ENCODE data around the gene TMEM74B. TPM values are rescaled to one million over a fixed set of nuclear protein-coding genes. Genes with fewer than 3 reads are reported as not detected.
A peak's percentile ranks its signal among the peaks of the same experiment; 100 is the strongest.

The TMEM74B gene
- polyA plus RNA-seq, 4 donors: 1.5 to 5.5 (median 3.7) TPM

DNA sequence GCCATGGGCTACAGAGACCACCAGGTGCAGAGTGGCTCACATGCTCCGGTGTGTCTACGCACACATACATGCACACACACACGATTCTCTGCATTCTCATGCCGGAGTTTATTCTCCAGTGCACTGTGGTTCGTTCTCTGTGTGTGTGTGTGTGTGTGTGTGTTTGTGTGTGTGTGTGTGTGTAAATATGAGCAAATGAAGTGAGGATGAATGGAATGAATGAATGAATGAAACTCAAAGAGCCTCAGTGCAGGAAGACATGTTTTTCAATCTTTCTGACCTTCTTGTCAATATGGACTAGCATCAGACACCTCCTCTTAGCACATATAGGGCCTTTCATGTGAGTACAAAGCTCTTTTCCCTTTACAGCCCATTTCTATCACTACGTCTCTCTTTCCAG is 1.6 kb downstream of the TMEM74B start:
- no peak for DNase-seq (ENCODE audit: low read depth in 4 of 4, low spot score in 2 of 4)

DNA sequence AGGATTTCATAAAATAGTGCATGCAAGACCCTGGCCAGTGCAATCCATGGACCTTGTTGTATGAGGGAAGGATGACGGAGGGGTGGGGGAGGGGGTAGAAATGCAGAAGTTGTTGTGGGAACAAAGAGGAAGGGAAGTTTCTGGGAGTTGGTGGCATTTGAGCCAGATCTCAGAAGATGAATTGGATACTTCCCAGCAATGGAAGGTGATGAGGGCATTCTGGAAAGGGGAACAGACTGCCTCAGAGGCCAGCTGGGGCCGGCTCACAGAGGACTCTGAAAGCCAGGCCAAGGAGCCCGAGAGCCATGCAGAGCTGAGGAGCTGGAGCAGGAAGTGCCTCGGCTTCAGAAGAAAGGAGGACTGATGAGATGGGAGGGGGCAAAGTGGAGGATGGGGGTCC is 2.7 kb downstream of the TMEM74B start:
- DNase-seq (ENCODE audit: low read depth in 4 of 4, low spot score in 2 of 4): no peak

DNA sequence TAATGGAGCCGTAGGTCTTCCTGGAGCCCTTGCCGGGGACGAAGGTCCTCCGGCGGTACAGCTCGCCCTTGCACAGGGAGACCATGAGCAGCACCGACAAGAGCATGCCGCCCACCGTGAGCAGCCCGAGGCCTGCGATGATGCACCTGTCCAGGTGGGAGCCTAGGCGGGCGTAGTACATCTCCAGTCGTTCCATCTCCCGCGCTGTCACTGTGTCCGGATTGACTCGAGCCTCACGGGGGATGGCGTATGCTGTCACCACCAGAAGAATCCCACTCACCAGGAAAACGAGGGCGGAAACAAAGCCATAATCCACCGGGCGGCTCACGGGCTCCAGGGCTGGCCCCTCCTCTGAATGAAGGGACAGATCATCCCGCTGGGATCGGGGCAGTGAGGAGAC is 3.8 kb downstream of the TMEM74B start:
- no peak for DNase-seq (ENCODE audit: low read depth in 4 of 4, low spot score in 2 of 4)

DNA sequence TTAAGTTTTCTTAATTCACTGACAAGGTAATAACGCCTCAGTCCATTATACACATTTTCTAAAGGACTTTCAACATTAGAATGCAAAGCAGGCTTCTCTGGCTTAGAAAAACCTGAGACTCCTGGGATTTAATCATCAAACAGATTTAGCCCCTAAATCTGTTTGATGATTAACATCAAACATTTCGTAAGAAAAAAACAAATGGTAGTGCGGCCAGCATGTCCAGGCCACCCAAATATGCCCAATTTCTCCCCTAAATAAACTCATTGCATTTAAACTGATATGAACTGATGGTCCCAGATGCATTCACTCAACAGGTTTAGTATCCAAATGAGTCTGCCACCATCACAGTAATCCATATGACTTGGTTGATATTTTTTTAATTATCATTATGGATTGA is 6.2 kb downstream of the TMEM74B start:
- no peak for DNase-seq (ENCODE audit: low read depth in 4 of 4, low spot score in 2 of 4)

DNA sequence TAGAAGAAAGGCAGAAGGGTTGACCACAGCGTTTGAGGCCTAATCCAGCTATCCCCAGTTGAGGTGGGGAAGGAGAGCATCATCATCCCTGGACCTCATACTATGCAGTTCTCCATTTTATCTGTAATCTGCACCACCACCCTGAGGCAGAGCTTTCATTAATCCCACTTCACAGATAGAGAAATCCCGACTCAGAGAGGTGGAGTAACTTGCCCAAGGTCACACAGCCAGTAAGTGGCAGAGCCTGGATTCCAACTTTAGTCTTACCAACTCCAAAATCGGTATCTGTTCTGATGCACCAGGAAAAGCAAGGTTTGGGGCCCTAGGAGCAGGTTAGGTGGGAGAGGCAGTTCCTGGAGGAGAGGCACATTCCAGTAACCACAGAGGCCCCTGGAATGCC is 6.7 kb downstream of the TMEM74B start:
- no peak for DNase-seq (ENCODE audit: low read depth in 4 of 4, low spot score in 2 of 4)

DNA sequence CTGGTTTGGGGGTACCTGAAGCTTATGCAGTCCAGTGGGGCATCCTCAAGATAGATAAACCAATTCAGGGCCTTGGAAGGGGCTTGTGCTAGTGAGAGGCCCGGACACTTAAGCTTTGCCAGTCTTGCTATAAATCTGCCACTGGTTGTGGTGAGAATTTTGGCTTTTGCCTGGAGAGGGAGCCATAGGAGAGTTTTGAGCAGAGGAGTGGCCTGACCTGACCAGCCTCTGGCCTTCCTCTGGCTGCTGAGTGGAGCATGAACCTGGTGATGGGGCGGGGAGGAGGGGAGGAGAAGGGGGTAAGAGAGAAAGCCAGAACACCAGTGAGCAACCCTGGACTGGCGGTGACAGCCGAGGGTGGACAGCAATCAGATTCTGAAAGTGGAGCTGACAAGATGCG is 7.1 kb downstream of the TMEM74B start:
- no peak for DNase-seq (ENCODE audit: low read depth in 4 of 4, low spot score in 2 of 4)

DNA sequence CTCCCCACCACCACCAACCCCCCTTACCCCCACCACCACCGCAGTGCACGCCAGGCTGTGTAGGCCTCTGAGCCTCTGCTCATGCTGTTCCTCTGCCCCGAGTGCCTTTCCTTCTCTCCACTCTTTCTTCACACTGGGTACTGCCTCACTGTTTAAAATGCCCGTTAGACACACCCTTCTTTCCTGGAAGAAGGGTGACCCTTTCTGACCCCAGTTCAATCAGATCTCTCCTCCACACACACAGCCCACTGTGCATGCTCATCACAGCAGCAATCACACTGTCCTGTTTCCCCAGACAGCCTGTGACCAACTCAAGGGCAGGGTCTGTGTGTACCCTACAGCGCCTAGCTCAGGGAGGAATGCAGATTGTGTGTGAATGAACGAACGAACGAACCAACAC is 10.0 kb downstream of the TMEM74B start:
- no peak for DNase-seq (ENCODE audit: low read depth in 4 of 4, low spot score in 2 of 4)

DNA sequence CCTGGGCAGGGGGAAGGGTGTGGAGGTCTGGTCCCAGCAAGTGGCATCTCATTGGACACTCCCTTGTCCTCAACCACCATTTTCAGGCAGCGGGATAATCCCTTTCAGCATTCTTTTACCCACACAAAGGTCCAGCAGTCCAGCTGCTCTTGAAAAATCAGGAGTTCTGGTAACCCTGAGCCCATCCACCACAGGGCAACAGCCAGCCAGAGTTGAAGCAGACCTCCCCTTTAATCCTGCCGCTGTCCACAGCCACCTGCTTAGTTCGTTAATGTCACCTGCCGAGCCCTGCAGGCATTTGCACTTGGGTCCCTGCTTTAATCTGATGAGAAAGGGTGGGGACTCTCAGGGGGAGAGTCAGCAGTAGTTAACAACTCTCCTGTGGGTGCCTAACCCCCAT is 11.1 kb downstream of the TMEM74B start:
- no peak for DNase-seq (ENCODE audit: low read depth in 4 of 4, low spot score in 2 of 4)

DNA sequence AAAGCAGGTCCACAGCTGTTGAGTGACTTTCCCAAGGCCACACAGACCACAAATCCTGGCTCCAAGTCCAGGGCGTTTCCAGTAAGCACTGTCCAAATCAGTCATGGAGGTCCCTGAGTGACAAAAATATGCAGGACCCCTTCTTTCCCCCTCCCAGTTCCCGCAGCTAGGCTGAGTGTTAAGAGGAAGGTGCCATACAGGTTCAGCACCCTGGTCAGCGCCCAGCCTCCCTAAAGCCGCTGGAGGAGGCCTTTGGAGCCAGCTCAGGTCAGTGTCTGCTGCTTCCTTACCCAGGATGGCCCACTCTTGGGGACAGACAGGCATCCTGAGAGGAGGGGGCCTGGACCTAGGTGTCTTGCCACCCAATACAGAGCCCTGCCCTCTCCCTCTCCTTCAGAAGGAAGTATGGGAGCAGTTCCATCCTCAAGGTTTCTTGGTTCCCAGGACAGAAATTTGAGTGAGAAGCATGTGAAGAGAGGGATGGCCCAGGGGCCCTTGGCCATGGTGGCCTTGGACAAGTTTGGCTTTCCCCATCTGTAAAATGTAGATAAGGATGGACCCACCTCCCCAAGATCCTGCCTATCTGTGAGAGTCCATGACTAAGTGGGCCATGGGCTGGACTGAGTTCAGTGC is 13.2 kb downstream of the TMEM74B start:
- peak; percentile 5 to 53 (median 20) for DNase-seq (ENCODE audit: low read depth in 4 of 4, low spot score in 2 of 4)

DNA sequence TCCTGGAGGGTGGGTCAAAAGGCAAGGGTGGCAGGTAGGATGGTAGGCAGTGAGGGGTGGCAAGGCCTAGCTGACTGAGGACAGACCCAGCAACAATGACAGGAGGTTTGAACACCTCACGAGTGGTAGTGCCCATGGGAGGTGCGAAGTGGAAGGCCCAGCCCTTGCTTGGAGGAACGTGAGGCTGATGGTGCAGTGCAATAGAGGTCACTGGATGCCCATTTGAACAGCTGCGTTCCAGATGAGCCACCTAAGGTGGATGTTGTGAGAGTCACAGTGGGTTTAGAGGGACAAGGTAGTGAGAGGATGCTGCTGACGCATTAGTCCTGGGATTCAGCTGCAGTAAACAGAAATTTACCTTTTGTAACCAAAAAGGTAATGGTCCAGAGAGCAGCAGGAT is 15.6 kb downstream of the TMEM74B start:
- DNase-seq (ENCODE audit: low read depth in 4 of 4, low spot score in 2 of 4): no peak

DNA sequence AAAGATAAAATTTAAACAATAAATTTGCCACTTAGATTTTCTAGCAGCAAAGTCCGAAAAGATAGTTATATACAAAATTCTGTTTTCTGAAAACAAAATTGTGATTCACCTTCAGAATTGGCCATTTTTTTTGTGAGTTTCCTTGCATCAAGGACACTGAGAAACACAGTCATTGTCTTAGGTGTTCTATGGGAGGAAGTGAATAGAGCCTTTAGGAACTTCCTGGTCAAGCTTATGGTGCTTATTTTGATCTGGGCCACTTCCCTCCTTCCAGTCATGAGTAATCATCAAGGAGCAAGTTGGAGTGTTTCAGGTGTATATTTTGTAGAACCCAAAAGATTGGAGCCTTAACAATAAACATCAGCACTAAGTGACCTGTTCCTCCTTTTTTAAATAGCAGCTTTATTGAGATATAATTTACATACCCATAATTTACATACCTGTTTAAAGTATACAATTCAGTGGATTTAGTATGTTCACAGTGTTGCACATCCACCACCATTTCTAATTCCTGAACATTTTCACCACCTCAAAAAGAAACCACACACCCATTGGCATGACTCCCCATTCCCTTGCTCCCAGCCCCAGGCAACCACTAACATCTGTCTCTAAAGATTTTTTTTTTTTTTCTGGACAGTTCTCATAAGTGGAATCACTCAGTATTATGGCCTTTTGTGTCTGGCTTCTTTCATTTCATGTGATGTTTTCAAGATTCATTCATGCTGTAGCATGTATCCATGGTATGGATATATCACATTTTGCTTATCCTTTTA is 17.6 kb downstream of the TMEM74B start:
- no peak for DNase-seq (ENCODE audit: low read depth in 4 of 4, low spot score in 2 of 4)

DNA sequence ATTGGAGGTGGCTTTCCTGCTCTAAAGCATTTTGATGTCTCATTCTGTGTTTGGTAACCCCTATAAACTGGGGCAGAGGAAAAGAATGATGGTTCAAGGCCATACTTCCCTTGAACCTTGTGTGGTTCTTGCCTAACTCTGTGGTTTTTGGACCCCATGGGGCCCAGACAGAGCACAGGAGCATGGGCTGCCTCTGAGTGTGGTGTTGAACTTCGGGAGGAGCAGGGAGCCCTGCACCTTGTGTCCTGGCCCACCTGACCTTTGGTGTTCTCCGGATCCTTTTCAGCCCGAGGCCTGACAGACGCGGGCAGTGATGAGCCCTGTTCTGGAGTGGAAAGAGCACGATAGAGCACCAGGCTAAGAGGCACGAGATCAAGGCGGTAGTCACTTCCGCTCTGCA is 18.8 kb downstream of the TMEM74B start:
- DNase-seq (ENCODE audit: low read depth in 4 of 4, low spot score in 2 of 4): no peak

DNA sequence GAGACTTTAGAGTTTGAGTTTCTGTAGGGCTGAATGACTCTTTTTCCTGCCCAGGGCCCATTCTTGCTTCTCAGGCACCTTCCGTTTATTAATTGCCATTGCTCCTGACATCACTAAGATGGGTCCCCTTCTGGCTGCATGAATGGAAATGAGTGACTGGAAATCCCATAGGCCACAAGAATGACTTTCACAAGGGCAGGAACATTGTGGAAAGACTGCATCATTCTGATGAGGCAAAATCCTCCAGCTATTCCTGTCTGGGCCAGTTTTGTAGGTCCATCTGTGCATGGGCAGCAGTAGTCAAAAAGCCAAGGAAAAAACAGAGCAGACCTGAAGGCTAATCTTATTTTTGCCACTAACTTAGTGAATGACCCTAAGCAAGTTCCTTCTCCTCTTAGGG is 19.3 kb downstream of the TMEM74B start:
- no peak for DNase-seq (ENCODE audit: low read depth in 4 of 4, low spot score in 2 of 4)

DNA sequence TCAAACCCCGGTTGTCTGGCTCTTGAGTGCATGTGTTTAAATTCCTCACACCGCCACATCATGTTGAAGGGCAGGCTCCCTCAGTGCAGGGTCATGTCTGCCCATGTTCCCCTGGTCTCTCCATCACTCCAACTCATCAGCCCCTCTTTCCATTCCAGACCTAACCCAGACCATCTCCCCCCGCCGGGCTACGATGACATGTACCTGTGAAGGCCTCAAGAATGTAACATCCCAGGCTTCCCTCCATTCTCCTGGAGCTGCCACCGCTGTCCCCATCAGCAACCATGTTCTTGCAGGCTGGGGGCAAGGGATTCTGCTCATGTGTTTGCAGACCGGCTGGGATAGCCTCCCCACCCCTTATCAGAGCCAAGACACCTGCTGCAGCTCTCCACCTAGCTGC is 19.9 kb downstream of the TMEM74B start:
- DNase-seq (ENCODE audit: low read depth in 4 of 4, low spot score in 2 of 4): no peak

DNA sequence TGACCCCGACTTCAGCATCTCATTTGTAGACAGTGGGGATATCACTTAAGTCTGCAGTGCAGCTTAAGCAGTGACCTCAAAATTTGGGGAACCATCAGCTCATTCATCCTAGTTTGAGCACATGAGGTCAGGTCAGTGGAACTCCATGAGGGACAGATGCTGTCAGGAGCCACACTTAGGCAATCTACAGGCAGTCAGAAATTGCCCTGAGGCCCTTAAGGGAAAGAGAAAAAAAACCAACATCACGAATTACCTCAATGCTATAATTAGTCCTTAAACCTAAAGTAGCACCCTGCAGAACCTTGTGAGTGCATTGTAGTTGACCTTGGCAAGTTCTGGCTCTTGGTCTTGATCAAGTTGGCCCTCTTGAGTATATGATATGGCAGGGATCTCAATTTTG is 21.1 kb downstream of the TMEM74B start:
- no peak for DNase-seq (ENCODE audit: low read depth in 4 of 4, low spot score in 2 of 4)

DNA sequence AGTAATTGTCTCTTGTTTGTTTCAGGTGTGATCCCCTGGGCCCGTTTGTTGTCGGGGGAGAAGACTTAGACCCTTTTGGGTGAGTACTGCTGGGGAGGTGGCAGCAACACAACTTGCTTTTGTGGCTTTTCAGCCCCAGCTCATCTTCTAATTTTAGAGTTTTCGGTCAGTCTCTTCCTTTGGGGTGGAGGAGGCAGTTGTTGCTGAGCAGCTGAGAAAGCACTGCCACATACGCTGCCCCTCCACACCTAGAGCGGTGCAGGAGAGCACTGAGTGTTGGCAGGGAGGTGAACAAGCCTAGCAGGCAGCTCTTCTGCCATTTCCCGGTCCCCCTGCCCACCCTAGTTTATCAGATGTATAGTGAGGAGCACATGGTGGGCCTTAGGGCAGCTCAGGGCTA is 21.7 kb downstream of the TMEM74B start:
- DNase-seq (ENCODE audit: low read depth in 4 of 4, low spot score in 2 of 4): no peak

DNA sequence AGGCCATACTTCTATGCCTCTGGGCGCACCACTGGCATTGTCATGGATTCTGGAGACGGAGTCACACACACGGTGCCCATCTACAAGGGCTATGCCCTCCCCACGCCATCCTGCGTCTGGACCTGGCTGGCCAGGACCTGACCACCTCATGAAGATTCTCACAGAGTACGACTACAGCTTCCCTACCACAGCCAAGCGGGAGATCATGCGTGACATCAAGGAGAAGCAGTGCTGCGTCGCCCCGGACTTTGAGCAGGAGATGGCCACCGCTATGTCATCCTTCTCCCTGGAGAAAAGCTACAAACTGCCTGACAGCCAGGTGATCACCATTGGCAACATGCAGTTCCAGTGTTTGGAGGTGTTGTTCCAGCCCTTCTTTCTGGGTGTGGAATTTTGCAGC is 23.8 kb downstream of the TMEM74B start:
- no peak for DNase-seq (ENCODE audit: low read depth in 4 of 4, low spot score in 2 of 4)

DNA sequence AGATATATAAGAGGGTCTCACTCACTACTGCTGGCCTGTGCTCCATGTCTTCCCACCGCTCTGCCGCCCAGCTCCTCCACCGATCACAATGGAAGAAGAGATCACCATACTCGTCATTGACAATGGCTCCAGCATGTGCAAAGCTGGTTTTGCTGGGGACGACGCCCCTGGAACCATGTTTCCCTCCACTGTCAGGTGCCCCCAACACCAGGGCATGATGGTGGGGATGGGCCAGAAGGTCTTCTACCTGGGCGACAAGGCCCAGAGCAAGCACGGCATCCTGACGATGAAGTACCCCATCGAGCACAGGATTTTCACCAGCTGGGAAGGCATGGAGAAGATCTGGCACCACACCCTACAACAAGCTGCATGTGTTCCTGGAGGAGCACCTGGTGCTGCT is 24.3 kb downstream of the TMEM74B start:
- no peak for DNase-seq (ENCODE audit: low read depth in 4 of 4, low spot score in 2 of 4)

DNA sequence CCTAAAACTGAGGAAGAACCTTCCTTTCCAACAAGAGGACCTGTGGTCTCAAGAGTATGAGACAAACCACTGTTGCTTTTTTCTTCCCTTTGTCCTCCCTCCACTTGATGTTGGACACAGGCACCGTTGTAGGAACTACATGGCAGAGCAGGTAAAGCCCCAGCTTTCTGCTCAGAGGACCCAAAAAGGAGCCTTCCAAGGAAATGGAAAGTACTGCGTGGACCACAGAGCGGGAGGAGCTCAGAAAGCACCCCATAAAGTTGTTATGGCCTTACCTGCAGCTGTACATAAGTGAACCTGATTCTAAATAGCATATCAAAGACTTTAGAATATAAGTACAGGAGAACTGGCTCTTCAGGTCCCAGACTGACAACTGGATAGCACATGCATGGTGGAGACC is 29.4 kb downstream of the TMEM74B start:
- DNase-seq (ENCODE audit: low read depth in 4 of 4, low spot score in 2 of 4): no peak

DNA sequence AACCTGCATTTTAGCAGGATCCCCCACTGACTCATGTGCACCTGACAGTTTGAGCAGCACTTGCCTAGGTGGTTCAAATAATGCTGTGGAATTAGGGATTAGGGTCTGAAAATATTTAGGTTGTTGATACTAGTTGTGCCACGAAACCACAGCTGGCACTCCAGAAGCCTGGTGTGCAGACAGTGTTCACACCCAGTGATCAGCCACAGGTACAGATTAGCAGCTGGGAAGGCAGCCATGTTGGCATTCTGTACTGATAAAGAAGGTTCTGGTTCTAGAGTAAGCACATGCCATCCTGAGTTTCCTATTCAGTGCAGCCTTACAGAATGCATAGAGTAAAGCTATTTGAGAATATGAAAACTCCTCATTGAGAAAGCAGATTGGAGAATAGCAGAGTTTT is 30.1 kb downstream of the TMEM74B start:
- DNase-seq (ENCODE audit: low read depth in 4 of 4, low spot score in 2 of 4): no peak

DNA sequence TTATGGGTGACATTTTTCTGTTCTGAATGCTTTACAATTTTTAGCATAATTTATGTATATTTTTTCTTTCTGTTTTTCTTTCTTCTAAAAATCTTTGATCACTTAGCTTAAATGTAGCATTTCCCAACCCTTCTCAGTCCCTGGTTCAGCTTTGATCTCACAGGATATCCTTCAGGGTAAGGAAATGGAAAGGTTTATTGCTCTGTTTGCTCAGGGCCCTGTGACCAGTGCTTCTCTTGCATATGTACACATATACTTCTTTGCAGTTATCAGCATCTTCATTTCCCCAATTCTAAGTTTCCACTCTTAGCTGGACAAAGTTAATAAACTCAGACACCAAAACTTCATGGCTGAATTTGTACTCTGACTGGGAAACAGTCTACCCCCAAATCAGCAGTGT is 30.6 kb downstream of the TMEM74B start:
- DNase-seq (ENCODE audit: low read depth in 4 of 4, low spot score in 2 of 4): no peak

DNA sequence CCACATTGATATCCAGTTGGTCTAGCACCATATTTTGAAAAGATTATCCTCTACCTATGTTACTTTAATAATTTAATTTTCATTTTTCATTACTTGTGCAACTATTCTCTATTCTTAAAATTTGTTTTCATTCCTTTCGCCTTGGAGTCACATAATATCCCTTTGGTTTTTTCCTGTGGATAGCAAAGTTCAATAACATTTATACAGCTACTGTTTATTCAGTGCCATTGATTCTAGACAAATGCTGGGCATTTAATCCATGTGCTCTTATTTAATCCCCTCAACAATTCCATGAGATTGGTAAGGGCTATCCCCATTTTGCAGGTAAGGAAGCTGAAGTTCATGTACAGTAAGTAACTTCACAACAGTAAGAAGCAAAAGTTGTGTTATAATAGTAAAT is 33.8 kb downstream of the TMEM74B start:
- DNase-seq (ENCODE audit: low read depth in 4 of 4, low spot score in 2 of 4): no peak

DNA sequence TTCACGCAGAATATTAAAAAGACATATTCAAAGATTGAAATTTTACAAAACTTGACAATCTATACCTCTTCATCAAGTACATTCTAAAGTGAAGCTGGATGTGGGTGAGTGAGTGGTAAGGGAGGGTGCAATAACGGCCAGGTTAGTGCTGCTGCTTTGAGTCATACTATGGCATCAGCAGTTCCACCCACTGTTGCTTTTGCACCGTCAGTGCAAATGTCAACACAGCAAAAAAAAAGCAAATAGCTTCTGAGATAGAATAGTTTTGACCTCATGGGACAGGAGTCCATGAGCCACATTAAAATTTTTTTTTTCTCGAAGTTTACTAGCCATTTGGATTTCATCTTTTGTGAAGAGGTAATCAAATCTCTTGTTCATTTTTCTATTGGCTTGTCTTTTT is 34.6 kb downstream of the TMEM74B start:
- DNase-seq (ENCODE audit: low read depth in 4 of 4, low spot score in 2 of 4): no peak

Measured in left renal cortex interstitium (tissue), 4 donors.